Transverse colon (tissue), 4 donors: ENCODE data around the gene UNC5A. TPM values are rescaled to one million over a fixed set of nuclear protein-coding genes. Genes with fewer than 3 reads are reported as not detected.

Experiments used
- DNase-seq: peaks from one replicate; pipeline ENCODE4 v3.0.0-alpha.2; 2019
- H3K27ac ChIP-seq, 4 donors: fragments of 200-600 bp; sonication (generic); 2 replicates each; pipeline ENCODE4 v1.5.1; 2016 to 2018; ENCODE audit warnings: inconsistent platforms in 4 of 4
- H3K27me3 ChIP-seq: fragments of 200-600 bp; sonication (generic); 2 replicates; pipeline ENCODE4 v1.5.1; 2017; ENCODE audit warnings: inconsistent platforms
- H3K36me3 ChIP-seq, 4 donors: fragments of 200-600 bp; sonication (generic); 2 replicates each; pipeline ENCODE4 v1.5.1; 2017 to 2019; ENCODE audit warnings: inconsistent platforms in 4 of 4
- H3K4me1 ChIP-seq, 4 donors: fragments of 200-600 bp; sonication (generic); 2 replicates each; pipeline ENCODE4 v1.5.1; 2017 to 2020; ENCODE audit warnings: inconsistent platforms in 4 of 4
- H3K4me3 ChIP-seq, 4 donors: fragments of 200-600 bp; sonication (generic); 1 replicate in 1 of 4; 2 replicates in 3 of 4; pipeline versions ENCODE4 v1.5.1 to v1.6.1; 2017 to 2019; ENCODE audit warnings: inconsistent platforms in 4 of 4
- H3K9me3 ChIP-seq, 2 donors: fragments of 200-600 bp; sonication (generic); 2 replicates each; pipeline ENCODE4 v1.5.1; 2017 to 2019; ENCODE audit warnings: inconsistent platforms in 2 of 2
- EP300 ChIP-seq: sonication (generic); formaldehyde crosslinking; IDR thresholded peaks from one replicate; pipeline ENCODE4 v1.6.1; 2017; ENCODE audit warnings: antibody characterized with exemption, low read depth
- POLR2A ChIP-seq: fragments of 450-650 bp; IDR thresholded peaks from one replicate; pipeline ENCODE4 v1.6.1; 2016; ENCODE audit warnings: antibody characterized with exemption, mild to moderate bottlenecking, moderate library complexity
- POLR2AphosphoS5 ChIP-seq, 3 donors: sonication (generic); formaldehyde crosslinking; IDR thresholded peaks; one replicate each; pipeline ENCODE4 v1.6.1; 2016; ENCODE audit warnings: antibody characterized with exemption in 3 of 3
- WGBS, 2 donors: methylation state at CpG; one replicate each; pipeline ENCODE4 v1.1.5; 2018; ENCODE audit warnings: low coverage in 1 of 2; 5-methylcytosine and 5-hydroxymethylcytosine counted together
- in situ Hi-C, 4 donors: fragments of 200-750 bp; cut with MboI; loops; one replicate each; pipeline versions ENCODE4 v1.15.0 to v1.15.1; 2017; ENCODE audit warnings: low sequenced_read_pairs in 3 of 4, low pct_ligation_motif_present in 1 of 4, low pct_unique_long_range_greater_than_20kb in 1 of 4
- intact Hi-C: fragments of 100-400 bp; cut with DNase I; formaldehyde crosslinking; loops from one replicate; pipeline ENCODE4 v1.15.1; 2023; ENCODE audit warnings: low total_unique reads
- total RNA-seq, 4 donors: library from RNA; depleted of rRNA; stranded (reverse); fragments of >200 nt; gene quantifications; one replicate each; pipeline ENCODE4 v1.1.0, GENCODE V29; 2016
- TF ChIP-seq, protein P1 (sequence below), 5 experiments: fragments of 200-600 bp in 3 of 5; fragments of 450-650 bp in 2 of 5; sonication (generic) in 3 of 5; IDR thresholded peaks; 1 replicate in 2 of 5; 2 replicates in 3 of 5; pipeline ENCODE4 v1.5.1; 2016 to 2017; ENCODE audit warnings: antibody characterized with exemption in 5 of 5, inconsistent platforms in 3 of 5, mild to moderate bottlenecking in 2 of 5, moderate library complexity in 1 of 5

UNC5A gene
- total RNA-seq, 4 donors from 2014 or later: 0.32 TPM; not detected in 3

GRCh38 chr5:176916337-176916736, 106.0 kb downstream of the UNC5A start:
- no peaks in the 10 kb centered on the region for H3K27me3 ChIP-seq
- no peak overlapping the region for H3K27ac ChIP-seq
- TF ChIP-seq POLR2A: no peak
- TF ChIP-seq, protein P1, sequence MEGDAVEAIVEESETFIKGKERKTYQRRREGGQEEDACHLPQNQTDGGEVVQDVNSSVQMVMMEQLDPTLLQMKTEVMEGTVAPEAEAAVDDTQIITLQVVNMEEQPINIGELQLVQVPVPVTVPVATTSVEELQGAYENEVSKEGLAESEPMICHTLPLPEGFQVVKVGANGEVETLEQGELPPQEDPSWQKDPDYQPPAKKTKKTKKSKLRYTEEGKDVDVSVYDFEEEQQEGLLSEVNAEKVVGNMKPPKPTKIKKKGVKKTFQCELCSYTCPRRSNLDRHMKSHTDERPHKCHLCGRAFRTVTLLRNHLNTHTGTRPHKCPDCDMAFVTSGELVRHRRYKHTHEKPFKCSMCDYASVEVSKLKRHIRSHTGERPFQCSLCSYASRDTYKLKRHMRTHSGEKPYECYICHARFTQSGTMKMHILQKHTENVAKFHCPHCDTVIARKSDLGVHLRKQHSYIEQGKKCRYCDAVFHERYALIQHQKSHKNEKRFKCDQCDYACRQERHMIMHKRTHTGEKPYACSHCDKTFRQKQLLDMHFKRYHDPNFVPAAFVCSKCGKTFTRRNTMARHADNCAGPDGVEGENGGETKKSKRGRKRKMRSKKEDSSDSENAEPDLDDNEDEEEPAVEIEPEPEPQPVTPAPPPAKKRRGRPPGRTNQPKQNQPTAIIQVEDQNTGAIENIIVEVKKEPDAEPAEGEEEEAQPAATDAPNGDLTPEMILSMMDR (IDR thresholded peaks at IDR 0.05): no peak
- no peak for TF ChIP-seq EP300
- TF ChIP-seq POLR2AphosphoS5 (IDR thresholded peaks at IDR 0.05): no peak
- intact Hi-C loops: no loop called here
- H3K4me1 ChIP-seq: no peaks in the 10 kb centered on the region
- no peak for DNase-seq
- H3K36me3 ChIP-seq: no peaks in the 10 kb centered on the region
- in situ Hi-C loops: loop anchor here in 1 of 4 donors (25.0 kb wide), 1 partner anchor 254 kb away; no protein-coding TSS in a partner anchor
- no peak overlapping the region for H3K4me3 ChIP-seq
- H3K9me3 ChIP-seq: no peaks in the 10 kb centered on the region

- Histone ChIP-seq H3K36me3 (no peaks in the 10 kb centered on the region), H3K4me3 (no peak overlapping the region), H3K27me3 (no peaks in the 10 kb centered on the region), H3K4me1 (no peaks in the 10 kb centered on the region), H3K27ac (no peak overlapping the region), H3K9me3 (no peaks in the 10 kb centered on the region)
- in situ Hi-C loops (loop anchor here in 1 of 4 donors (25.0 kb wide), 1 partner anchor 256 kb away; no protein-coding TSS in a partner anchor), intact Hi-C loops (no loop called here)
- TF ChIP-seq POLR2A: no peak
- no peak for TF ChIP-seq POLR2AphosphoS5 (IDR thresholded peaks at IDR 0.05)
- TF ChIP-seq EP300: no peak
- TF ChIP-seq, protein P1 (IDR thresholded peaks at IDR 0.05): no peak
- DNase-seq: no peak
- 91 to 98% methylated on average over 6 of the region's 6 CpGs for WGBS, 2 donors
These were observed 108.3 kb downstream of the UNC5A start for GRCh38 chr5:176918613-176919012.

DNA sequence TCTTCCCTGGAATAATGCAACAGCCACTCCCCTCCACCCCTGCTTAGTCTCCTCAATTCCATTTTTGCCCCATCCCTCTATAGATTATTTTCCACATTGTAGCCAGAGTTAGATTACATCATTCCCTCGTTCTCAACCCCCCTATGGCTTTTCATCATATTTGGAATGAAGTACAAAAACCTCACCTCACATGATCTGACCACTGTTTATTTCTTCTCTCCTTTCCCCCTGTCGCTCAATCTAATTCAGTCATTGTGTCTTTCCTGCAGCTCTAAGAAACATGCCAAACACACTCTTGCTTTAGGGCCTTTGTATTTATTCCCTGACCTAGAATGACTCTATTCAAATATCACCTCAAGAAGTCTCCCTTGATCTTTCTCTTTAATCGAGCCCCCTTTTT, 111.4 kb downstream of the UNC5A start:
- TF ChIP-seq EP300: no peak
- TF ChIP-seq, protein P1 (IDR thresholded peaks at IDR 0.05): no peak
- no peak for TF ChIP-seq POLR2AphosphoS5 (IDR thresholded peaks at IDR 0.05)
- TF ChIP-seq POLR2A: no peak
- H3K27me3 ChIP-seq: no peaks in the 10 kb centered on the region
- no peaks in the 10 kb centered on the region for H3K9me3 ChIP-seq
- WGBS, 2 donors: 85 to 87% methylated on average over 3 of the region's 3 CpGs
- in situ Hi-C loops: loop anchor here in 1 of 4 donors (25.0 kb wide), 1 partner anchor 259 kb away; no protein-coding TSS in a partner anchor
- no peak overlapping the region for H3K4me3 ChIP-seq
- intact Hi-C loops: no loop called here
- H3K4me1 ChIP-seq: no peaks in the 10 kb centered on the region
- peaks cover 0 to 5% (median 0%) of the 10 kb centered on the region in 4 donors for H3K36me3 ChIP-seq
- no peak overlapping the region for H3K27ac ChIP-seq
- no peak for DNase-seq

- intact Hi-C loops: no loop called here
These were observed 112.5 kb downstream of the UNC5A start for GRCh38 chr5:176922817-176923216.

DNA sequence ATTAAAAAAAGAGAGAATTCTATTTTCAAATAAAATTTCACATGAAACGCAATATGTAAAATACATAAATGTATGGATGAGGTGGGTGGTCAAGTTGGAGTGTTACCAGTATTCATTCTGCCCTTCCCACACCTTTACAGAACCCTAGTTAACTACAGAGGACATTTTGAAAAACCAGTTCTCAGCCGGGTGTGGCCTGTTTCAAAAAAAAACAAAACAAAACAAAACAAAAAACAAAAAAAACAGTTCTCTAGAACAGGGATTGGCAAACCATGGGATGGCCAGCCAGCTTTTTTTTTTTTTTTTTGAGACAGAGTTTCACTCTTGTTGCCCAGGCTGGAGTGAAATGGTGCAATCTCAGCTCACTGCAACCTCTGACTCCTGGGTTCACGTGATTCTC, 117.2 kb downstream of the UNC5A start:
- Histone ChIP-seq H3K4me1 (no peaks in the 10 kb centered on the region), H3K36me3 (peaks cover 0 to 15% (median 0%) of the 10 kb centered on the region in 4 donors), H3K27me3 (no peaks in the 10 kb centered on the region), H3K27ac (no peak overlapping the region), H3K4me3 (no peak overlapping the region), H3K9me3 (no peaks in the 10 kb centered on the region)
- TF ChIP-seq EP300 (no peak), POLR2AphosphoS5 (IDR thresholded peaks at IDR 0.05) (no peak), POLR2A (no peak)
- TF ChIP-seq, protein P1 (IDR thresholded peaks at IDR 0.05): no peak
- 88 to 93% methylated on average over 3 of the region's 3 CpGs for WGBS, 2 donors
- no peak for DNase-seq
- intact Hi-C loops (no loop called here), in situ Hi-C loops (no loop called here)

More at GRCh38 chr5:176922817-176923216, 112.5 kb downstream of the UNC5A start:
- Histone ChIP-seq H3K27me3 (no peaks in the 10 kb centered on the region), H3K36me3 (peaks cover 0 to 5% (median 0%) of the 10 kb centered on the region in 4 donors), H3K9me3 (no peaks in the 10 kb centered on the region), H3K4me3 (no peak overlapping the region), H3K4me1 (no peaks in the 10 kb centered on the region), H3K27ac (no peak overlapping the region)
- 60 to 80% methylated on average over 2 of the region's 2 CpGs for WGBS, 2 donors
- in situ Hi-C loops: loop anchor here in 1 of 4 donors (25.0 kb wide), 1 partner anchor 261 kb away; no protein-coding TSS in a partner anchor
- DNase-seq: no peak
- TF ChIP-seq POLR2A: no peak
